SH-SY5Y (cell line): ENCODE data around the gene ADGRA3.

Experiments used
- GATA2 ChIP-seq: IDR thresholded peaks from 2 replicates; pipeline ENCODE4 v1.6.1; 2011; ENCODE audit warnings: mild to moderate bottlenecking, low read depth, low read length
- GATA3 ChIP-seq: IDR thresholded peaks from 2 replicates; pipeline ENCODE4 v1.6.1; 2011; ENCODE audit warnings: low read depth, mild to moderate bottlenecking, low read length, moderate library complexity

DNA sequence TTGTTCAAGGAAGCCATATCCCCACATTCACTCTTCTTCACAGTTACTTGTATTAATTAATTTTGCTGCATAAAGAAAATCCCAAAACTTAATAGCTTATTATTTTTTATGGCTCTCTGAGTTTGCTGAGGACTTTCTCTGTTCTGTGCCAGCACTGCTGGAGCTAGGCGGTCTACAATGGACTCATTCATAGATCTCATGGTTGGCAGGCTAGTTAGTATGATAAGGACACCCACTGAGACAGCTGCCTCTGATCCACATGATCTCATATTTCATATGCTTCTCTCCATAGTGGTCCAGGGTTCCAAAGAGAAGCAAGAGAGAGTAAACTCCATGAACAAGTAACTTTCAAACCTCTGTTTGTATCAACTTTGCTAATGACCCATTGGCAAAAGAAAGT is 170.2 kb downstream of the ADGRA3 start:
- no peak for TF ChIP-seq GATA2
- no peak for TF ChIP-seq GATA3
